ENCODE measurements around the gene GOLGA3. TPM values are rescaled to one million over a fixed set of nuclear protein-coding genes. Genes with fewer than 3 reads are reported as not detected.

GOLGA3 gene
- total and polyA plus RNA-seq, 2 donors from 2014 or later, result 7.7 to 53.0 TPM

DNA sequence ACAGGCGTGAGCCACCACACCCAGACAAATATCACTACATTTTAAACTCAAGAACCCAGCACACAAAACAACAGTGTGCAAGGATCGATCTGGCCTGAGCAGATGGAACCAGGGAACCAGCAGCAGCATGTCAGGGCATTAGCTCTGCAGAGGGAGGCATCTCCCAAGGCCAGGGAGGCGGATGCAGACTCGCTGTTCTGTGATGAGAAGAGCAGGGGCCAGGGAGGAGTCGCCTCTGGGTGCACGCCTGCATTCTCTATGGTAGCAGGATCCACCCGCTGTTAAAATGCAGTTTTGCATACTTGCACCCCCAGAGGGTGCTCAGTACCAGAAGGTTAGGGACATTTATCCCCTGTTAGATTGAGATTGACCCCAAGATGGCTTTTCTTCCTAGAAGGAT lies 100.2 kb downstream of the GOLGA3 start:
- Histone ChIP-seq H3K9me3 (ENCODE audit: control insufficient read depth in 2 of 3, insufficient read depth in 1 of 3, low read length in 3 of 3) (no peaks in the 10 kb centered on the region), H3K36me3 (ENCODE audit: control insufficient read depth in 2 of 3, insufficient read depth in 3 of 3, low read length in 3 of 3) (peaks cover 8 to 61% (median 37%) of the 10 kb centered on the region in 3 donors), H3K4me3 (ENCODE audit: low read length in 3 of 3) (no peak overlapping the region), H3K27me3 (ENCODE audit: control insufficient read depth, insufficient read depth, low read length) (no peaks in the 10 kb centered on the region), H3K4me1 (ENCODE audit: control insufficient read depth in 2 of 3, insufficient read depth in 2 of 3, low read depth in 1 of 3, low read length in 3 of 3) (no peaks in the 10 kb centered on the region), H3K27ac (ENCODE audit: low read depth in 2 of 2, low read length in 2 of 2) (no peak overlapping the region), H3K9ac (ENCODE audit: low read length in 3 of 3) (no peak overlapping the region)
- DNase-seq (peak in 1 of 5 donors; percentile 37), FAIRE-seq (no peak)
- intact Hi-C loops (cut with DNase I), result no loop called here
- TF ChIP-seq, protein P1, sequence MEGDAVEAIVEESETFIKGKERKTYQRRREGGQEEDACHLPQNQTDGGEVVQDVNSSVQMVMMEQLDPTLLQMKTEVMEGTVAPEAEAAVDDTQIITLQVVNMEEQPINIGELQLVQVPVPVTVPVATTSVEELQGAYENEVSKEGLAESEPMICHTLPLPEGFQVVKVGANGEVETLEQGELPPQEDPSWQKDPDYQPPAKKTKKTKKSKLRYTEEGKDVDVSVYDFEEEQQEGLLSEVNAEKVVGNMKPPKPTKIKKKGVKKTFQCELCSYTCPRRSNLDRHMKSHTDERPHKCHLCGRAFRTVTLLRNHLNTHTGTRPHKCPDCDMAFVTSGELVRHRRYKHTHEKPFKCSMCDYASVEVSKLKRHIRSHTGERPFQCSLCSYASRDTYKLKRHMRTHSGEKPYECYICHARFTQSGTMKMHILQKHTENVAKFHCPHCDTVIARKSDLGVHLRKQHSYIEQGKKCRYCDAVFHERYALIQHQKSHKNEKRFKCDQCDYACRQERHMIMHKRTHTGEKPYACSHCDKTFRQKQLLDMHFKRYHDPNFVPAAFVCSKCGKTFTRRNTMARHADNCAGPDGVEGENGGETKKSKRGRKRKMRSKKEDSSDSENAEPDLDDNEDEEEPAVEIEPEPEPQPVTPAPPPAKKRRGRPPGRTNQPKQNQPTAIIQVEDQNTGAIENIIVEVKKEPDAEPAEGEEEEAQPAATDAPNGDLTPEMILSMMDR (IDR thresholded peaks at IDR 0.05; ENCODE audit: borderline replicate concordance, extremely low read depth, insufficient read depth), result no peak

DNA sequence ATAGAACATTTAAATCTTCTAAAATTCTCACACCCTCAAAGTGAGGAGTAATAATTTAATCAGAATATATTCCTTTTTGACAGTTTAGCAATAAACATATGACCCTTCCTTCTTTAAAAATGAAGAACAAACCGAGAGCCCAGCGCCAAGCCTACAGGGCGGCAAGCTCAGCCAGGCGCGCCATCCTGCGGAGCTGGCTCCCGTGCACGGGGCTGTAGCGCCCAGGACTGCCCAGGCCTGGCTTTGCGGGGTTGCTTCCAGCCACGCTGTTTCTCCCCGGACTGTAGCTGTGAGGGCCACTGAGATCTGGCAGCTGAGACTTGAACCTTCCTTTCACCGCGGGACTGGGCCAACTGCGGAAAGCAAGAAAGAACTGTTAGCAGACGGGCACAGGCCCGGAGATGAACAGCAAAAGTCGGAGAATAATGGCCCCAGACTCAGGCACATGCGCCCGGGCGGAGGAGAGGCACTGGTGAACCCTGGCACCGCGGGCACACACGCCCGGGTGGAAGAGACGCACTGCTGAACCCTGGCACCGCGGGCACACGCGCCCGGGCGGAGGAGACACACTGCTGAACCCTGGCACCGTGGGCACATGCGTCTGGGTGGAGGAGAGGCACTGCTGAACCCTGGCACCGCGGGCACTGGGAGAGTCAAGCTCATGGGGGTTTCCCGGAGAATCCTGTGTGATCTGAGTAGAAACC lies 101.4 kb downstream of the GOLGA3 start:
- Histone ChIP-seq H3K36me3 (ENCODE audit: control insufficient read depth in 2 of 3, insufficient read depth in 3 of 3, low read length in 3 of 3) (peaks cover 4 to 51% (median 26%) of the 10 kb centered on the region in 3 donors), H3K9me3 (ENCODE audit: control insufficient read depth in 2 of 3, insufficient read depth in 1 of 3, low read length in 3 of 3) (no peaks in the 10 kb centered on the region), H3K27me3 (ENCODE audit: control insufficient read depth, insufficient read depth, low read length) (no peaks in the 10 kb centered on the region), H3K27ac (ENCODE audit: low read depth in 2 of 2, low read length in 2 of 2) (no peak overlapping the region), H3K4me3 (ENCODE audit: low read length in 3 of 3) (no peak overlapping the region), H3K9ac (ENCODE audit: low read length in 3 of 3) (no peak overlapping the region), H3K4me1 (ENCODE audit: control insufficient read depth in 2 of 3, insufficient read depth in 2 of 3, low read depth in 1 of 3, low read length in 3 of 3) (no peaks in the 10 kb centered on the region)
- TF ChIP-seq, protein P1 (IDR thresholded peaks at IDR 0.05; ENCODE audit: borderline replicate concordance, extremely low read depth, insufficient read depth), result no peak
- intact Hi-C loops (cut with DNase I), result no loop called here
- no peak for FAIRE-seq
- DNase-seq, result peak in 1 of 5 donors; percentile 41

DNA sequence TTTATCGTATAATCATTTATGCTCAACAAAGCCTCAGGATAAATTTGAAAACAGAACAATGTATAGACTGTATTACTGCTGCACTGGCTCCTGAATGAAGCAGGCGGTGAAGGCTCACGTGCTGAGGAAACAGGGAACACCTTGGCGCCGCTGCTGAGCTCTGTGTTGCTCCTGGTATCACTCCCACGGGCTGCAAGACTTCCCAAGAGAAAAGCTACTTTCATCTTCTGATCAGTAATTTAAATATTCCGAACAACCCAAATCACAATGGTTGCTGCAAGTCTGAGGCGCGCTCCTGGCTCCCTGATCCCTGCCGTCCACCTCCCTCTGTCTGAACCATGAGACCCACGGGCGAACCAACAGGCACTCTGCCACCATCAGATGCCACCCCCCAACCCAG lies 102.3 kb downstream of the GOLGA3 start:
- TF ChIP-seq, protein P1 (IDR thresholded peaks at IDR 0.05; ENCODE audit: borderline replicate concordance, extremely low read depth, insufficient read depth), result no peak
- Histone ChIP-seq H3K9me3 (ENCODE audit: control insufficient read depth in 2 of 3, insufficient read depth in 1 of 3, low read length in 3 of 3) (no peaks in the 10 kb centered on the region), H3K27ac (ENCODE audit: low read depth in 2 of 2, low read length in 2 of 2) (no peak overlapping the region), H3K4me1 (ENCODE audit: control insufficient read depth in 2 of 3, insufficient read depth in 2 of 3, low read depth in 1 of 3, low read length in 3 of 3) (no peaks in the 10 kb centered on the region), H3K27me3 (ENCODE audit: control insufficient read depth, insufficient read depth, low read length) (no peaks in the 10 kb centered on the region), H3K4me3 (ENCODE audit: low read length in 3 of 3) (no peak overlapping the region), H3K9ac (ENCODE audit: low read length in 3 of 3) (no peak overlapping the region), H3K36me3 (ENCODE audit: control insufficient read depth in 2 of 3, insufficient read depth in 3 of 3, low read length in 3 of 3) (peaks cover 4 to 44% (median 17%) of the 10 kb centered on the region in 3 donors)
- no peak for FAIRE-seq
- DNase-seq, result peak in 1 of 5 donors; percentile 59
- intact Hi-C loops (cut with DNase I), result no loop called here
